Stimulated activated naive CD8-positive, alpha-beta T cell treated with anti-CD3 and anti-CD28 coated beads, Interleukin-15, Interleukin-2, amounts not matched to agents 100 ng/mL and 50 ng/mL, for 24 hours (primary cell): ENCODE data around the gene CCNE1.
"Not testable (repeated sequence)": the region's sequence is repeated elsewhere in the genome, so short reads cannot be mapped to it uniquely, and the experiment has no call there.

Experiments
- H3K27ac Mint-ChIP-seq: one replicate; pipeline ENCODE4 v1.8.0; 2021; ENCODE audit warnings: mild to moderate bottlenecking, mixed read lengths
- H3K27me3 Mint-ChIP-seq: one replicate; pipeline ENCODE4 v1.8.0; 2021; ENCODE audit warnings: mixed read lengths
- H3K36me3 Mint-ChIP-seq: one replicate; pipeline ENCODE4 v1.8.0; 2021; ENCODE audit warnings: low read depth, mixed read lengths
- H3K4me1 Mint-ChIP-seq: one replicate; pipeline ENCODE4 v1.8.0; 2021; ENCODE audit warnings: low read depth, mixed read lengths
- H3K4me3 Mint-ChIP-seq: one replicate; pipeline ENCODE4 v1.8.0; 2021; ENCODE audit warnings: mild to moderate bottlenecking, mixed read lengths
- H3K9me3 Mint-ChIP-seq: one replicate; pipeline ENCODE4 v1.8.0; 2021; ENCODE audit warnings: mixed read lengths

The CCNE1 gene

DNA sequence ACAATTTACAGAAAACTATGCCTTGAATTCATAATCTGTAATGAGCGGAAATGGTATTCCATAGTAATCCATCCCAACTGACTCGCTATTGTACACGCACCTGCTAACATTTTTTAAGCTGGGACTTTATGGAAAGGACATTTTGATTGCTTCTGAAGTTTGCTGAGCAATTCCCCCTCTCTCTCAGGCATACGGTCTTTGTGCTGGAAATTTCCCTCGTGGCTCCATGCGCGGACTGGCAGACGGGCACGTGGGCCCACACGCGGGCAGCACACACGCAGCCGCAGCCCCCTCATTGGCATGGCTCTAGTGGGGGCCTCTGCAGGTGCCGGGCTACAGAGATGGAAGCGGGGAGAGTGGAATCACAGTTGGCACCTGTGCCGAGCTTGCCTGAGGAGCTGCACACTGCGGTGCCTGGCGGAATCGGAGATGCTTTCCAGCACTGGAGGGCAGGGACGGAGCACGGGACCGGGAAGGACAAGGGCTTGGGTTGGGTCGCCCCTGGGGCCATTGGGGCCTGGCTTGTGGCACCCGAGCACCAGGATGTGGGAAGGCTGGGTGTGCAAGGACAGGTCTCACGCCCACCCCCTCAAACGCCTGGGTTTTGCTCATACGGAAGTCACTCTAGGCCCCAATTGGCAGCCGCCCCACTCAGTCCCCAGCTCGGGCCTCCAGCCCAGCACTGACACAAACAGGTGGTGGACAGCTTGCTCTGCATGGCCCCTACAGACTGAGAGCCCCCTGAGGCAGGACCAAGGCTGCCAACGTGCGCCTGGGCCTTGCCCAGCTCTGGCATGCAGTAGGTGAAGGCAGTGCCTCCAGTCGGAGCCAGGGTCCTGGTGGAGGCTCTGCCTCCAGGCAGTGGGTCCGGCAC is 30.2 kb upstream of the CCNE1 start:
- Mint-ChIP-seq H3K9me3 (no peaks in the 10 kb centered on the region), H3K27me3 (no peaks in the 10 kb centered on the region), H3K27ac (no peak overlapping the region), H3K36me3 (no peaks in the 10 kb centered on the region), H3K4me1 (no peaks in the 10 kb centered on the region), H3K4me3 (no peak overlapping the region)

DNA sequence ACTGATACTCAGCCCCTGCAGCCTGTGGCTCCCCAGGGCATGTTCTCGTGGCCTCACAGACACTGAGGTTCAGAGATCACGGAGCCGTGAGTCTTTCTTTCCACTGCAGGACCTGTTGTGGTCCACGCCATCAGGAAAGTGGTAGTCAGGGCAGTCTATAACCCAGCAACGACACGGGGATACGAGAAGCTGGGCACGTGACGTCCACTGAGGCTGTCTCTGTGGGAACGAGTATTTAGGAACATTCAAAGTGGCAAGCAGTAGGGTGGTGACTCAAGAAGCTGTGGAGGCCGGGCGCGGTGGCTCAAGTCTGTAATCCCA is 29.6 kb upstream of the CCNE1 start:
- Mint-ChIP-seq H3K9me3 (no peaks in the 10 kb centered on the region), H3K36me3 (no peaks in the 10 kb centered on the region), H3K4me3 (no peak overlapping the region), H3K27me3 (no peaks in the 10 kb centered on the region), H3K27ac (no peak overlapping the region), H3K4me1 (no peaks in the 10 kb centered on the region)

DNA sequence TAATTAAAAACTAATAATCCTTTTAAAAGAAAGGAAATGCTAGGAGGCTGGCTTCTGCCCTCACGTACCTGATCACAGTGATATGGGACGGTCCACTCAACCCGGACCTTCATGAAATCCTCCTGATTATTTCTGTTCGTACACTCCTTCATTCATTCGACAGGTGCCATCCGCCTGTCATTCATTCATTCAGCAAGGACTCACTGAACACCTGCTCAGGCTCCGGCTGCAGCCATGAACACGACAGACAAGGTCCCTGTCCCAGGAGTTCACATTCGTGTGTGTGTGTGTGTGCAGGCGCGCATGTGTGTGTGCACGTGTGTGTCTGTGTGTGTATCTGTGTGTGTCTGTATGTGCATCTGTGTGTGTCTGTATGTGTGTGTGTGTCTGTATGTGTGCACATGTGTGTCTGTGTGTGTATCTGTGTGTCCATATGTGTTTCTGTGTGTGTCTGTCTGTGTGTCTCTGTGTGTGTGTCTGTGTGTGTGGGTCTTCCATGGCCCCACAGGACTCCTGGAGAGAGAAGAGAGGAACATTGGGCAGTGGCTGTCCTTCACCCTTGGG is 28.1 kb upstream of the CCNE1 start:
- Mint-ChIP-seq H3K27ac (no peak overlapping the region), H3K4me3 (no peak overlapping the region), H3K9me3 (no peaks in the 10 kb centered on the region), H3K27me3 (no peaks in the 10 kb centered on the region), H3K4me1 (no peaks in the 10 kb centered on the region), H3K36me3 (no peaks in the 10 kb centered on the region)

DNA sequence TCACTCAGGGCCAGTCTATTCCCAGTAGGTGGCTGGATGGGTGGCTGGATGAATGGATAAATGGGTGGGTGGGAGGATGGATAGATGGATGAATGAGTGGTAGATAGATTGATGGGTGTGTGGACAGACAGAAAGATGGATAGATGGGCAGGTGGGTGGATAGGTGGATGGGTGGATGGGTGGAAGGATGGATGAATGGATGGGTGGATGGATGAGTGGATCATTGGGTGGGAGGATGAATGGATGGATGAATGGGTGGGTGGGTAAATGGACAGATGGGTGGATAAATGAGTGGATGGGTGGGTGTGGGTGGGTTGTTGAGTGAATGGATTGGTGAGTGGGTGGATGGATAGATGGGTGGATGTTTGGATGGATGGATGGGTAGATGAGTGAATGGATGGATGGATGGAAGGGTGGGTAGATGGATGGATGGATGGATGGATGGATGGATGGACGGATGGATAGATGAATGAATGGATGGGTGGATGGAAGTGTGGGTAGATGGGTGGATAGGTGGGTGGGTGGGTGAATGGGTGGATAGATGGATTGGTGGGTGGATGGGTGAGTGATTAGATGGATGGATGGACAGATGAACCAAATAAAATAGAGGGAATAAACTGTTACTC is 27.1 kb upstream of the CCNE1 start:
- Mint-ChIP-seq H3K4me1 (no peaks in the 10 kb centered on the region), H3K27me3 (no peaks in the 10 kb centered on the region), H3K36me3 (no peaks in the 10 kb centered on the region), H3K9me3 (no peaks in the 10 kb centered on the region), H3K27ac (no peak overlapping the region), H3K4me3 (no peak overlapping the region)

DNA sequence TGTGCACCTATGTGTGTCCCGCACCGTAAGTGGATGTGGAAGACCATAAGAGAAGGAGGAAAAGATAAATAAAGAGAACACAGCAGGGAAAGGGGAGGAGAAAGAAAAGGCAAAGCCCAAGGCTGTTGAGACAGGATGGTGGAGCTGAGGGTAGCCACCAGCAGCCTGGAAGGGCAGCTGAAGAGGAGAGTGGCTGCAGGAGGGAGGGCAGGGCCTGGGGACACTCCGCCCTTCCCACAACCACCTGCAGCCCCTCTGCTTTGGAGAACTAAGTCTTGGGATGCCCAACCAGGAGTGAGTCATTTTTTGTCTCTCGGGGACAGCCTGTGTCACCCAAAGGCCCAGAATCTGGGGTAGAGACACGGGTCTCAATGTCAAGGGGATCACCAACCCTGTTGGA is 26.4 kb upstream of the CCNE1 start:
- Mint-ChIP-seq H3K4me1 (no peaks in the 10 kb centered on the region), H3K27me3 (no peaks in the 10 kb centered on the region), H3K4me3 (no peak overlapping the region), H3K36me3 (no peaks in the 10 kb centered on the region), H3K27ac (no peak overlapping the region), H3K9me3 (no peaks in the 10 kb centered on the region)

DNA sequence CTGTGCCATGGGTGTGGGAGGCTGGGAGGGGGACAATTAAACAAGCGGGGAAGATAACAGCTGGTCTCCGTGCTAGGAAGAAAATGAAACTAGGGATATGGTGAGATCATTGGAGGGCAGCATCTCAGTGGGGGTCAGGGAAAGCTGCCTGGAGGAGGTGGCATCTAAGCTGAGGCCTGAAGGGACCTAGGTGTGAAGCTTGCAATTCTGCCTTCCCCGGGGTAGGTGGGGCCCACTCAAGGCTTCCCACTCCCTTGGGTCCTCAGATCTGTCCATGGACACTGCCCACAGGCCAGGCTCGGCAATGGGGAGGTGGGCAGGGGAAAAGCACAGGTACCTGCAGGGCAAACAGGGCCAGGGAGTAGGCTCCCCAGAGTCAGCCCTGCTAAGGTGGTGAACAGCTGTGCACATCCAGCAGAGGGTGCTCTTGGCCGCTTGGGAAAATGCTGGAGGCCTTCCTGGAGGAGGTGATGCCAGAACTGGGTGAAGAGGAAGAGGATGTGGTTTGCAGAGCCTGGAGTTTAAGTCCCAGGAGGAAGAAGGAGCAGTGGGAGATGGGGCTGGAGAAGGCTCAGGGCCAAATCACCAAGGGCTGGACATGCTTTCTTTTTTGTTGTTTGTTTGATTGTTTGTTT is 25.7 kb upstream of the CCNE1 start:
- Mint-ChIP-seq H3K4me1 (no peaks in the 10 kb centered on the region), H3K9me3 (no peaks in the 10 kb centered on the region), H3K36me3 (no peaks in the 10 kb centered on the region), H3K4me3 (no peak overlapping the region), H3K27ac (no peak overlapping the region), H3K27me3 (no peaks in the 10 kb centered on the region)

DNA sequence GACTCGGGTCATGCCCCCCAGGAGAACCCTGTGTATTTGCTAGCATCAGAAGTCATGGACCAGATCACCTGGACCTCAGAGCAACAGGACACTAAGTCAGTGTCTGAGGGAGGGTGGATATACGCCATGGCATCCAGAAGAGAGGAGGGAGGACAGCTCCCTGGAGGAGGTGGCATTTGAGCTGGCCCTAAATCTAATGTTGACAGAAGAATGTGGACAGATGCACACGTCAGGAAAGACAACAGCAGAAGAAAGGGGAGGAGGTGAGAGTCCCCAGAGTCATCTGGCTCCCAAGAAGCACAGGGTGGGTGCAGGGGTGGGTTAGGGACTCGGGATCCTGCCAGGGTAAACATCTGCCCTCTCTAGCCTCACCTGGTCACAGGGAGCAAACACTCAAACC is 24.5 kb upstream of the CCNE1 start:
- Mint-ChIP-seq H3K27ac (no peak overlapping the region), H3K9me3 (no peaks in the 10 kb centered on the region), H3K27me3 (no peaks in the 10 kb centered on the region), H3K4me3 (no peak overlapping the region), H3K4me1 (no peaks in the 10 kb centered on the region), H3K36me3 (no peaks in the 10 kb centered on the region)

DNA sequence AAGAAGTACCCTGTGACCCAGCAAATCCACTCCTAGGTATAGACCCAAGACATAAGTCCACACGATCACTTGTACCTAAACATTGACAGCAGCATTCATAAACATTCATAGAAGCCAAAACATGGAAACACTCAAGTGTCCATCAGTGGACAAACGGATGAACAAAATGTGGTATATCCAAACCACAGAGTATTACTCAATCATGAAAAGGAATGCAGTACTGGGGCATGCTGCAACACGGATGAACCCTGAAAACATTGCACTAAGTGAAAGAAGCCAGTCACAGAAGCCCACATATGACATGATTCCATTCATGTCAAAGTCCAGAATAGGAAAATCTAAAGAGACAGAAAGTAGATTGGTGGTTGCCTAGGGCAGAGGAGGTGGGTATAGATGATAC is 22.8 kb upstream of the CCNE1 start:
- Mint-ChIP-seq H3K27ac (no peak overlapping the region), H3K9me3 (no peaks in the 10 kb centered on the region), H3K36me3 (no peaks in the 10 kb centered on the region), H3K4me3 (no peak overlapping the region), H3K4me1 (peaks cover 7% of the 10 kb centered on the region), H3K27me3 (no peaks in the 10 kb centered on the region)

DNA sequence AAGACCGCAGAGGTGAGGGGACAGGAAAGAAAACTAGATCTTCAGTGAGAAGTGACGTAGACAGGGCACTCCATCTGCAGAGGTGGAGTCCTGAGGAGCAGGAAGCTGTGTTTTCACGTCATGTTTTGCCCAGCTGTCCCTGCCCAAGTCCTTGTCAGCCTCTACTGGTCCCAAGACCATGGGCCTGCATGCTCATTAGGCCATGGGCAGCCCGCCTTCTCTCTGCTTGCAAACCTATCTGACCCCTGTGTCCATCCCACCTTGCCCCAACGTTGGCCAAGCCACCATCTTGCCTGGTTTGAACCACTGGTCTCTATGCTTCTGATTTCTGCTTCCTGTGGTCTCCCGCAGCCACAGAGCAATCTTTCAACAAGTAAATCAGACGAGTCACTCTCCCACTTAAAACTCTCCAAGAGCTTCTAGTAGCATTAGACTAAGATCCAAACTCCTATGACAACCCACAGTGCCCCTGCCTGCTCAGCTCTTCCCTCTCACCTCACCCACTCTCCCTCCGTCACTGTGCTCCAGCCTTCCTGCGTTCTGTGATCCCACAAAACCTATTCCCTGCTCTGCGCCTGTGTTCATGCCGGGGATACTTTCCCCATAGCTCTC is 18.6 kb upstream of the CCNE1 start:
- Mint-ChIP-seq H3K4me3 (no peak overlapping the region), H3K27ac (no peak overlapping the region), H3K9me3 (no peaks in the 10 kb centered on the region), H3K27me3 (no peaks in the 10 kb centered on the region), H3K4me1 (peaks cover 7% of the 10 kb centered on the region), H3K36me3 (no peaks in the 10 kb centered on the region)

DNA sequence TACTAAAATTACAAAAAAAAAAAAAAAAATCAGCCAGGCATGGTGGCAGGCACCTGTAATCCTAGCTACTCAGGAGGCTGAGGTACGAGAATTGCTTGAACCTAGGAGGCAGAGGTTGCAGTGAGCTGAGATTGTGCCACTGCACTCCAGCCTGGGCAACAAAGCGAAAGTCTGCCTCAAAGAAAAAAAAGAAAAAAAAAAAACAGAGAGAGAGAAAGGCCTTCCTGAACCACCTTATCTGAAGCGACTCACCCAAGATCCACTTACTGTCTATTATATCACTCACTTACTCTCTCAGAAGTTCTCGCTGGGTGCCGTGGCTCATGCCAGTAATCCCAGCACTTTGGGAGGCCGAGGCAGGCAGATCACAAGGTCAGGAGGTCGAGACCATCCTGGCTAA is 17.3 kb upstream of the CCNE1 start:
- H3K4me1 Mint-ChIP-seq, H3K27ac Mint-ChIP-seq, H3K9me3 Mint-ChIP-seq, H3K27me3 Mint-ChIP-seq, H3K4me3 Mint-ChIP-seq, H3K36me3 Mint-ChIP-seq: not testable (repeated sequence)

DNA sequence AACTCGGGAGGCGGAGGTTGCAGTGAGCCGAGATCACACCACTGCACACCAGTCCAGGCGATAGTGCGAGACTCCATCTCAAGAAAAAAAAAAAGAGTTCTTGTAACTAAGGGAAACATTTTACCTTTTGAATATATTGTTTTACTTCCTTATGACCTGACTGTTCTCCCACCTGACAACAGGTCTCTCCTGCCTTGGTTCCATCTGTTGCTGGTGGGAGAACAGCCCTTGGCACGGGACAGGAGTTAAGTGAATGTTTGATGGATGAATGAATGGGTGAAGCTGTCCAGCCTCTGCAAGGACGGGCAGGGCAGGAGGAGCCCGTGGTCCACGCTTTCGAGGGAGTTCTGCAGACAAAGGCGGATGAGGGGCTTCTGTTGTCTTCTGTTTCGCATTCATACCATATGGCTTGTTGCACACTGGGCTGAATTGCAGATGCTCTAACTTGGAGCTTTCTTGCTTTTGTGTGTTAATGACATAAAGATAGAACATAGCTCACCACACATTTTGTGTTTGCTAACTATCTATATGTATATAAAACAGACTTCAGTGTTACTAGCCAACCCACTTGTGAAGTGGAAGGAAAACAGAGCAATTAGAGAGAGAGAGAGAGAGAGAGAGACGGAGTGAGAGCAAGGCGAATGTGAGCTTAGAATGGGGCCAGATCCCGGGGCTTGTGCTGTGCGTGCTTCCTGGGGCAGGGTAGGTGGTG is 16.2 kb upstream of the CCNE1 start:
- no peaks in the 10 kb centered on the region for H3K36me3 Mint-ChIP-seq
- H3K4me1 Mint-ChIP-seq, result peaks cover 7% of the 10 kb centered on the region
- no peak overlapping the region for H3K27ac Mint-ChIP-seq
- no peak overlapping the region for H3K4me3 Mint-ChIP-seq
- no peaks in the 10 kb centered on the region for H3K9me3 Mint-ChIP-seq
- no peaks in the 10 kb centered on the region for H3K27me3 Mint-ChIP-seq

DNA sequence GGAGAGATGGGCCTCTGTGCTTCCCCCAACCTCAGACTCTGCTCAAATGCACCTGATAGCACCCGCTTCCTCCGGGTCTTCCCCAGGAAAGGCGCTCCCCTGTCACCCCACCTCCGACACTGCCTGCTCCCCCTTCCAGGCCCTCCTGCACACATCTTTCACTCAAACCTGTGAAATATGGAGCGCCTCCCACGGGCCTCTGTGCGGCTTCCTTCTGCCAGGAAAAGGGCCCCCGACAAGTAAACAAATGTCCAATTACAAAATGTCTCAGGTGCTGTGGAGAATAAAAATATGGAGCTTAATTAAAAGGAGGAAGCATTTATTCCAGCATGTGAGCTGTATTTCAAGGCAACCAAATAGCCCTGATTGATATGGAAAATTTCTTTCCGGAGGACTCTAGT is 15.6 kb upstream of the CCNE1 start:
- no peaks in the 10 kb centered on the region for H3K9me3 Mint-ChIP-seq
- H3K4me1 Mint-ChIP-seq, result peaks cover 7% of the 10 kb centered on the region
- no peak overlapping the region for H3K27ac Mint-ChIP-seq
- H3K27me3 Mint-ChIP-seq, result no peaks in the 10 kb centered on the region
- H3K4me3 Mint-ChIP-seq, result no peak overlapping the region
- H3K36me3 Mint-ChIP-seq, result no peaks in the 10 kb centered on the region

DNA sequence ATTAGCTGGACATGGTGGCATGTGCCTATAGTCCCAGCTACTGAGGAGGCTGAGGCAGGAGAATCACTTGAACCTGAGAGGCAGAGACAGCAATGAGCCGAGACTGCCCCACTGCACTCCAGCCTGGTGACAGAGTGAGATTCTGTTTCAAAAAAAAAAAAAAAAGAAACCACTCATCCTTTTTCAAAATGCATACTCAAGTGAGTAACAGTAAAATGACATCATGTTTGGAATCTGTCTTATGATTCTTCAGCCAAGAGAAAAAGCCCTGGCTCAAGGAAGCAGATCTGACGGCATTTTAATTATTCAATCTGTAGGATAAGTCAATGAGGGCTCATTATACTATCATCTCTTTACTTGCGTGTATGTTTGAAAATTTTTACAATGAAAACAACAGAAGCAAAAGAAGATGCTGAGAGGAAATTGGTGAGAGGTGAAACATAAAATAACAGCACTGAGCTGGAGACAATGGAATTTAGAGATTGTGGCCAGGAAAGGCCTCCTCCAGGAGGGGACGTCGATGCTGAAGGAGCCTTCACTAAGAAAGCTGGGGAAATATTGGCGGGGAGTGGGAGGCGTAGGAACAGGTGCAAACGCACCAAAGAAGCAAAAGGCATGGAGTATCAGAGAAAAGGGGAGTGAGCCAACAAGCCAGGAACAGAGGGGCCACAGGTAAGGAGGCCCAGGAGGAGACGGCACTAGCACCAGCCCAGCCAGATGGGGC is 12.9 kb upstream of the CCNE1 start:
- H3K36me3 Mint-ChIP-seq, result no peaks in the 10 kb centered on the region
- H3K27me3 Mint-ChIP-seq, result no peaks in the 10 kb centered on the region
- H3K4me1 Mint-ChIP-seq, result no peaks in the 10 kb centered on the region
- H3K9me3 Mint-ChIP-seq, result no peaks in the 10 kb centered on the region
- no peak overlapping the region for H3K4me3 Mint-ChIP-seq
- H3K27ac Mint-ChIP-seq, result no peak overlapping the region

DNA sequence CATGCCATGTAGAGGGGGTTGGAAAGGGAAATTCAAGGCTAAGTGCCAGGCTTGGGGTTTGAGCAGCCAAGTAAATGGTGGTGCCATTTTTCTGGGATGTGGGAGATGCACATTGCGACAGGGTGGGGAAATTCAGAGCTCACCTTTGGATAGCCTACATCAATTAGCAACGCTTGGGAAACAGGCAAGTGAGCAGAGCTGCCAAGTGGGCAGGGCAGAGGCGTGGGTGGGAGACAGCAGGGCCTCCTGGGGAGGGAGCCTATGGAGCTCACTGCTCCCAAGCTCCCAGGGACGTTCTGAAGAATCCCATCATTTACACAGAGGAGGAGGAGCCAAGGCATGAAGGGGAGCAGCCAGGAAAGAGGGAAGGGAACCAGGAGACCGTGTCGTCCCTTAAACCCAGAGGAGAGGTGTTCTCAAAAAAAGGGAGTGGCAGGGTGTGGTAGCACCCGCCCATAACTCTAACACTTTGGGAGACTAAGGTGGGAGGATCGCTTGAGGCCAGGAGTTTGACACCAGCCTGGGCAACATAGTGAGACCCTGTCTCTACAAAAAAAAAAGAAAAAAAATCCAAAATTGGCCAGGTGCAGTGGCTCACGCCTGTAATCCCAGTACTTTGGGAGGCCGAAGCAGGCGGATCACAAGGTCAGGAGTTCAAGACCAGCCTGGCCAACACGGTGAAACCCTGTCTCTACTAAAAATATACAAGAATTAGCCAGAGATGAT is 11.5 kb upstream of the CCNE1 start:
- Mint-ChIP-seq H3K4me3 (no peak overlapping the region), H3K27me3 (no peaks in the 10 kb centered on the region), H3K9me3 (no peaks in the 10 kb centered on the region), H3K27ac (no peak overlapping the region), H3K4me1 (peaks cover 8% of the 10 kb centered on the region), H3K36me3 (no peaks in the 10 kb centered on the region)
